SK-N-SH (cell line): ENCODE measurements around the gene SUPT7L.

Experiments used
- CHD2 ChIP-seq: fragments of 150-350 bp; IDR thresholded peaks from 2 replicates; pipeline ENCODE4 v1.6.1; 2018; ENCODE audit warnings: low read length; ENCODE audit not compliant: partially characterized antibody
- CTCF ChIP-seq: fragments of 200-600 bp; sonication (generic); IDR thresholded peaks from 2 replicates; pipeline ENCODE4 v1.6.1; 2017; ENCODE audit warnings: antibody characterized with exemption, mild to moderate bottlenecking, moderate library complexity
- MEF2A ChIP-seq: IDR thresholded peaks from 2 replicates; pipeline ENCODE4 v1.4.0; 2012; ENCODE audit warnings: low read depth, borderline replicate concordance
- RCOR1 ChIP-seq: fragments of 150-350 bp; IDR thresholded peaks from 2 replicates; pipeline ENCODE4 v1.6.1; 2017; ENCODE audit warnings: antibody characterized with exemption, low read length
- REST ChIP-seq: IDR thresholded peaks from 2 replicates; pipeline ENCODE4 v1.6.1; 2012; ENCODE audit warnings: mild to moderate bottlenecking, low read depth, low read length, moderate library complexity
- RFX5 ChIP-seq: IDR thresholded peaks from 2 replicates; pipeline ENCODE4 v1.6.1; 2012; ENCODE audit warnings: mild to moderate bottlenecking, improper control_type of control experiment, low read length

GRCh38 chr2:27645197-27645596, 18.2 kb downstream of the SUPT7L start:
- no peak for TF ChIP-seq CTCF
- TF ChIP-seq MEF2A, result no peak
- TF ChIP-seq RCOR1, result peak; percentile 50; the same call in 1 of the 2 replicates
- TF ChIP-seq RFX5, result no peak
- no peak for TF ChIP-seq CHD2
- no peak for TF ChIP-seq REST
